ENCODE data around the gene TEX48. TPM values are rescaled to one million over a fixed set of nuclear protein-coding genes. Genes with fewer than 3 reads are reported as not detected.

The TEX48 gene
- total and polyA plus RNA-seq, 5 donors from 2014 or later: not detected

DNA sequence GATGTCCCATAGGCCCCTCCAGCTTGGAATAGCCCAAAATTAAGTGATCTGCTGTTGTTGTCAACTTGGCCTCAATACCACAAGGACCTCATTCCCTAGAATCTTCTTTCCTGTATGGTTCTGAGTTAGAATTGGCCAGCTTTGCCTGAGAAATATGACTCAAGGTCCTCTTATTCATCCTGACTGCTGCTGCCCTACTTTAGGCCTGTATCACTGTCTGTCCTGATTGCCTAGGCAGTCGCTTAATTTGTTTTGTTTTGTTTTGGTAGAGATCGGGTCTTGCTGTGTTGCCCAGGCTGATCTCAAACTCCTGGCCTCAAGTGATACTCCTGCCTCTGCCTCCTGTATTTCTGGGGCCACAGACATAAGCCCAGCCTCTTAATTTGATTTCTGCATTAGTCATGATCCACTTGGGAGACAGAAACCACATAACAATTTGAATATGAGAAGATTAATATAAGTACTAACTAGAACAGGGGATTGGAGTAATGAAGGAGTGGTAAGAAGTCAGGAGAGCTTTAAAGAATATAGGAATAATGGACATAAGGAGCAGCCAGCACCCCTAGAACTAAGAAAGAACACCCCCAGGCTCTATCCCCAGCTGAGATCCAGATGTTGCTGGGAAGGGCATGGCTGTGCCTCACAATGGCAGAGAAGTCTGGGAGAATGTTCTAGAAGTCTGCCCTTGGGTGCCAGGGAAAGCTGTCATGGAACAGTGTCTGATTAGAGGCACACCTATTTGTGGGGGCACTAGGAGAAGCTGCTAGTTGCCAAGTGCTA lies 29.0 kb downstream of the TEX48 start:
- Histone ChIP-seq H3K27me3 (ENCODE audit: control insufficient read depth, insufficient read depth, low read length) (no peaks in the 10 kb centered on the region), H3K9me3 (ENCODE audit: control insufficient read depth in 2 of 2, low read length in 2 of 2) (no peaks in the 10 kb centered on the region), H3K27ac (ENCODE audit: insufficient read depth, low read length, poor library complexity, severe bottlenecking) (no peak overlapping the region), H3K36me3 (ENCODE audit: control insufficient read depth, insufficient read depth, low read length) (no peaks in the 10 kb centered on the region), H3K4me1 (ENCODE audit: control insufficient read depth, insufficient read depth, low read length, poor library complexity, severe bottlenecking) (peaks cover 16% of the 10 kb centered on the region), H3K4me3 (ENCODE audit: low read depth, low read length) (no peak overlapping the region)
- peak overlapping the region; percentile 11 to 87 (median 70) for H3K27ac Mint-ChIP-seq
- no peaks in the 10 kb centered on the region for H3K27me3 Mint-ChIP-seq
- no peak for ATAC-seq (ENCODE audit: low read depth in 2 of 2)
- DNase-seq: no peak
- H3K9me3 Mint-ChIP-seq: no peaks in the 10 kb centered on the region
- no peak overlapping the region for H3K4me3 Mint-ChIP-seq
- H3K4me1 Mint-ChIP-seq: peaks cover 11 to 22% (median 18%) of the 10 kb centered on the region in 4 donors
- peaks cover 6% of the 10 kb centered on the region for H3K36me3 Mint-ChIP-seq

DNA sequence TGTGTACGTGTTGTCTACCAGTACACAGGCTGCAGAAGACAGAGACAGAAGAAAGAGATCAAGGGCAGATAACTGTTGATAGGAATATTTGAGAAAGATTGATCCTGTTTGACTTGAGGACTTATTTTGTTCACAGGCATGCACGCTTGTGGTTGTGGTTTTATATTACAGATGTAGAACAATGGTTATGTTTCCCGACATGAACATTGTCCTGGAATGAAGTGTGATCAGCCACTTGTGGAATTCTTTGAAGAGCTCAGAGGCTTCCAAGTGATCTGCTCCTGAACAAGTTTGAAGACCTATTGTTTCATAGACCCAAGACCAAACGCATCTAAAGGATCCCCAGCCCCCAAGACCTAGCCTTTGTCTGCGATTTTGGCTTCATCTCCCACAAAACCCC lies 38.1 kb downstream of the TEX48 start:
- Histone ChIP-seq H3K4me3 (ENCODE audit: low read depth, low read length) (no peak overlapping the region), H3K27me3 (ENCODE audit: control insufficient read depth, insufficient read depth, low read length) (no peaks in the 10 kb centered on the region), H3K27ac (ENCODE audit: insufficient read depth, low read length, poor library complexity, severe bottlenecking) (no peak overlapping the region), H3K9me3 (ENCODE audit: control insufficient read depth in 2 of 2, low read length in 2 of 2) (no peaks in the 10 kb centered on the region), H3K4me1 (ENCODE audit: control insufficient read depth, insufficient read depth, low read length, poor library complexity, severe bottlenecking) (no peaks in the 10 kb centered on the region), H3K36me3 (ENCODE audit: control insufficient read depth, insufficient read depth, low read length) (peaks cover 34% of the 10 kb centered on the region)
- Mint-ChIP-seq H3K36me3 (peaks cover 35% of the 10 kb centered on the region), H3K27ac (peak overlapping the region in 1 of 3 donors; percentile 2), H3K4me1 (peaks cover 0 to 4% (median 1%) of the 10 kb centered on the region in 4 donors), H3K4me3 (no peak overlapping the region), H3K9me3 (peaks cover 0 to 3% (median 0%) of the 10 kb centered on the region in 7 donors), H3K27me3 (no peaks in the 10 kb centered on the region)
- DNase-seq (no peak), ATAC-seq (ENCODE audit: low read depth in 2 of 2) (no peak)

DNA sequence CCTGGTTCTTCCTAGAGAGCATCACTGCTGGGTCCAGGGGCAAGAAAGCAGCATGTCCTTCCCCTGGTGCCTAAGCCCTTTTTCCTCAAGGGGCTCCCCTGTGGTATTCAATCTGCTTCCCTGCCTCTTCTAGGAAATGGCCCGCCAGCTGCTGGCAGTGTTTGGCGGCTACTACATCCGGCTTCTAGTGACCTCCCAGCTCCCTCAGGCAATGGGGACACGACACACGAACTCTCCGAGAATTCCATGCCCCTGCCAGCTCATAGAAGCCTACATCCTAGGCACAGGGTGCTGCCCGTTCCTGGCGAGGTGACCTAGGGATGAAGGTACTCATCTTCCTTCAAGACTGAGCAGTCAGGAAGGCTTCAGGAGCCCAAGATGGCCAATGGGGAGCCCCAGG lies 39.0 kb downstream of the TEX48 start:
- Mint-ChIP-seq H3K36me3 (peaks cover 42% of the 10 kb centered on the region), H3K9me3 (peaks cover 0 to 3% (median 0%) of the 10 kb centered on the region in 7 donors), H3K4me1 (peaks cover 0 to 4% (median 1%) of the 10 kb centered on the region in 4 donors), H3K4me3 (no peak overlapping the region), H3K27ac (no peak overlapping the region), H3K27me3 (no peaks in the 10 kb centered on the region)
- Histone ChIP-seq H3K4me1 (ENCODE audit: control insufficient read depth, insufficient read depth, low read length, poor library complexity, severe bottlenecking) (no peaks in the 10 kb centered on the region), H3K4me3 (ENCODE audit: low read depth, low read length) (no peak overlapping the region), H3K27ac (ENCODE audit: insufficient read depth, low read length, poor library complexity, severe bottlenecking) (no peak overlapping the region), H3K27me3 (ENCODE audit: control insufficient read depth, insufficient read depth, low read length) (no peaks in the 10 kb centered on the region), H3K36me3 (ENCODE audit: control insufficient read depth, insufficient read depth, low read length) (peaks cover 39% of the 10 kb centered on the region), H3K9me3 (ENCODE audit: control insufficient read depth in 2 of 2, low read length in 2 of 2) (no peaks in the 10 kb centered on the region)
- DNase-seq (no peak), ATAC-seq (ENCODE audit: low read depth in 2 of 2) (no peak)

DNA sequence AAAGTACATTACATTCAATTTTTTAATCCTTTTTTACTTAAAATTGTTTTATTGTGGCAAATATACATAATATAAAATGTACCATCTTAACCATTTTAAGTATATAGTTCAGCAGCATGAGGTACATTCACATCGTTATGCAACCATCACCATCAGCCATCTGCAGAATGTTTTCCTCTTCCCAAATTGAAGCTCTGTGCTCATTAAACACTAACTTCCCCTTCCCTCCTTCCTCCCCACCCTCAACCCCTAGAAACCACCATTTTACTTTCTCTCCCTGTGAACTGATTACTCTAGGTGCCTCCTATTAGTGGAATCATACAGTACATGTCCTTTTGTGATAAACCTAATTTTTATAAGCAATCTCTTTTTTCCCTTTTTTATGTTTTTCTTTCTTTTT lies 40.0 kb downstream of the TEX48 start:
- peak overlapping the region; percentile 31 to 87 (median 39) for H3K27ac Mint-ChIP-seq
- peaks cover 39% of the 10 kb centered on the region for H3K36me3 ChIP-seq (ENCODE audit: control insufficient read depth, insufficient read depth, low read length)
- peaks cover 42% of the 10 kb centered on the region for H3K36me3 Mint-ChIP-seq

DNA sequence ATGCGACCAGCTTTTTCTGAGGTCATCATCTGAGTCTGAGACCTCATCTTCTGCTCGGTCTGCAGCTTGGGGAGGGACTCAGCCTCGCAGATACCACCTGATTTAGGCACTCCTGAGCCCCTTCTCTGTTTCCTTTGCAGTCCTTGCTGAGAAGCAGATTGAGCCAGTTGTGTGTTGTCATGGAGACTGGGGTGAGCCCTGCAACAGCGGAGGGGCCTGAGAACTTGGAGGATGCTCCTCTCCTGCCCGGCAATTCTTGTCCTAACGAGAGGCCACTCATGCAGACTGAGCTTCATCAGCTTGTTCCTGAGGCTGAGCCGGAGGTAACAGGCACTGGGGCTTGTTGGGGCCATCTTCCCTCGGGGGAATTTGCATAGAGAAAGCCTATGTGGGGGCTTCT lies 43.6 kb downstream of the TEX48 start:
- Histone ChIP-seq H3K27ac (ENCODE audit: insufficient read depth, low read length, poor library complexity, severe bottlenecking) (no peak overlapping the region), H3K27me3 (ENCODE audit: control insufficient read depth, insufficient read depth, low read length) (no peaks in the 10 kb centered on the region), H3K4me1 (ENCODE audit: control insufficient read depth, insufficient read depth, low read length, poor library complexity, severe bottlenecking) (no peaks in the 10 kb centered on the region), H3K9me3 (ENCODE audit: control insufficient read depth in 2 of 2, low read length in 2 of 2) (no peaks in the 10 kb centered on the region), H3K4me3 (ENCODE audit: low read depth, low read length) (no peak overlapping the region), H3K36me3 (ENCODE audit: control insufficient read depth, insufficient read depth, low read length) (peaks cover 37% of the 10 kb centered on the region)
- DNase-seq: no peak
- Mint-ChIP-seq H3K4me1 (peaks cover 0 to 6% (median 1%) of the 10 kb centered on the region in 4 donors), H3K36me3 (peaks cover 36% of the 10 kb centered on the region), H3K27me3 (no peaks in the 10 kb centered on the region), H3K9me3 (no peaks in the 10 kb centered on the region), H3K4me3 (no peak overlapping the region), H3K27ac (peak overlapping the region in 1 of 3 donors; percentile 36)
- no peak for ATAC-seq (ENCODE audit: low read depth in 2 of 2)

More for the DNA sequence above, 40.0 kb downstream of the TEX48 start:
- ATAC-seq (ENCODE audit: low read depth in 2 of 2) (no peak), DNase-seq (no peak)
- Histone ChIP-seq H3K4me1 (ENCODE audit: control insufficient read depth, insufficient read depth, low read length, poor library complexity, severe bottlenecking) (no peaks in the 10 kb centered on the region), H3K27me3 (ENCODE audit: control insufficient read depth, insufficient read depth, low read length) (no peaks in the 10 kb centered on the region), H3K27ac (ENCODE audit: insufficient read depth, low read length, poor library complexity, severe bottlenecking) (no peak overlapping the region), H3K9me3 (ENCODE audit: control insufficient read depth in 2 of 2, low read length in 2 of 2) (no peaks in the 10 kb centered on the region), H3K4me3 (ENCODE audit: low read depth, low read length) (no peak overlapping the region)
- H3K9me3 Mint-ChIP-seq: no peaks in the 10 kb centered on the region
- H3K4me3 Mint-ChIP-seq: no peak overlapping the region
- H3K27me3 Mint-ChIP-seq: no peaks in the 10 kb centered on the region
- H3K4me1 Mint-ChIP-seq: peaks cover 0 to 4% (median 1%) of the 10 kb centered on the region in 4 donors

DNA sequence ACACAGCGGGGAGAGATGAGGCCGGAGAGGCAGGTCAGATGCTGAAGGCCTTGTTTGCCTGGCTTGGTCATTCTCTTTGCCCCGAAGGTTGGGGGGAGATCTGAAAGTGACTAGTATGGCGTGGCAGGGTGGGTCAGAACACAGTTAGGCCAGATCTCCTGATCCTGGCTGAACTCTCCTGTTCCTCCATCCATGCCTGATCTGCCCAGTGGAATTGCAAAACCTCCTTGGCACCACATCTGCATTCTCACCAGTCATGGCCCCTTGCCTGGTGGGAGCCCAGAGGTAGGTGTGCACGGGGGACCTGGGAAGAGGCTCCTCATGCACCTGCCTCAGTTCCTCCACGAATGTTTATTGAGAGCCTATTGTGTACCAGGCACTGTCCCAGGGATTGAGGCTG lies 47.6 kb downstream of the TEX48 start:
- DNase-seq: no peak
- no peaks in the 10 kb centered on the region for H3K27me3 ChIP-seq (ENCODE audit: control insufficient read depth, insufficient read depth, low read length)
- Mint-ChIP-seq H3K27me3 (no peaks in the 10 kb centered on the region), H3K4me1 (peaks cover 0 to 4% (median under 1%) of the 10 kb centered on the region in 4 donors), H3K4me3 (no peak overlapping the region), H3K9me3 (peaks cover 0 to under 1% (median 0%) of the 10 kb centered on the region in 7 donors), H3K27ac (no peak overlapping the region), H3K36me3 (peaks cover 44% of the 10 kb centered on the region)
- ATAC-seq (ENCODE audit: low read depth in 2 of 2): no peak
- H3K9me3 ChIP-seq (ENCODE audit: control insufficient read depth in 2 of 2, low read length in 2 of 2): no peaks in the 10 kb centered on the region
- H3K36me3 ChIP-seq (ENCODE audit: control insufficient read depth, insufficient read depth, low read length): peaks cover 50% of the 10 kb centered on the region
- no peak overlapping the region for H3K4me3 ChIP-seq (ENCODE audit: low read depth, low read length)
- H3K27ac ChIP-seq (ENCODE audit: insufficient read depth, low read length, poor library complexity, severe bottlenecking): no peak overlapping the region
- H3K4me1 ChIP-seq (ENCODE audit: control insufficient read depth, insufficient read depth, low read length, poor library complexity, severe bottlenecking): no peaks in the 10 kb centered on the region

DNA sequence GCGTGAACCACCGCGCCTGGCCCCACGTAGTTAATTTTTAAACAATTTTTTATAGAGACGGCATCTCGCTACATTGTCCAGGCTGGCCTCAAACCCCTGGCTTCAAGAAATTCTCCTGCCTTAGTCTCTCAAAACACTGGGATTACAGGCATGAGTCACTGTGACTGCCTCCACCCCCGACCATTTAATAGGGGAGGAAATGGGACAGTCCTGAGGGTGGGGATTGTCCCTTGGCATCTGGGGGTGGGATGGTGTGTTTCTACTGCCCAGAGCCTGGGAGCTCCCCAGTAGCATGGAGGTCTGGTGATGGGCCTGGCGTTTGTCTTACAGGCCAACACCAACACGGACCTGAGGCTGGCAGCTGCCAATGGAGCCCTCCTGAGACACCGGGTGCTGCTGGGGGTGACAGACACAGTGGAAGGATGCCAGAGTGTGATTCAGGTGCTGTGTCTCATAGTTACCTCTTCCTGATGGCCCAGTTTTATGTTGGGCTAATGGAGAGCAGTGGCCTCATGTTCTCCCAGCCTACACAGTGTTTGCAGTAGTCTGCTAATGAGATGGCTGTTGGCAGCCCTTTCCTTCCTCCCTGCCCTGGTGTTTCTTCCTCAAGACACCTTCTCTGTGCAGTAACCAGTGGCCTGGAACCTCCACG lies 48.4 kb downstream of the TEX48 start:
- peaks cover 55% of the 10 kb centered on the region for H3K36me3 ChIP-seq (ENCODE audit: control insufficient read depth, insufficient read depth, low read length)
- peaks cover 0 to 1% (median 0%) of the 10 kb centered on the region in 7 donors for H3K9me3 Mint-ChIP-seq

More for the DNA sequence above, 48.4 kb downstream of the TEX48 start:
- H3K4me3 Mint-ChIP-seq: no peak overlapping the region
- DNase-seq (no peak), ATAC-seq (ENCODE audit: low read depth in 2 of 2) (no peak)
- H3K36me3 Mint-ChIP-seq: peaks cover 44% of the 10 kb centered on the region
- H3K27me3 Mint-ChIP-seq: no peaks in the 10 kb centered on the region
- H3K4me3 ChIP-seq (ENCODE audit: low read depth, low read length): no peak overlapping the region
- no peak overlapping the region for H3K27ac ChIP-seq (ENCODE audit: insufficient read depth, low read length, poor library complexity, severe bottlenecking)
- peaks cover 0 to 4% (median under 1%) of the 10 kb centered on the region in 4 donors for H3K4me1 Mint-ChIP-seq
- H3K4me1 ChIP-seq (ENCODE audit: control insufficient read depth, insufficient read depth, low read length, poor library complexity, severe bottlenecking): no peaks in the 10 kb centered on the region
- H3K27me3 ChIP-seq (ENCODE audit: control insufficient read depth, insufficient read depth, low read length): no peaks in the 10 kb centered on the region
- no peaks in the 10 kb centered on the region for H3K9me3 ChIP-seq (ENCODE audit: control insufficient read depth in 2 of 2, low read length in 2 of 2)
- H3K27ac Mint-ChIP-seq: peak overlapping the region in 1 of 3 donors; percentile 42

All from CD4-positive, CD25-positive, alpha-beta regulatory T cell (primary cell).